GM12891 (cell line): ENCODE measurements around the gene UXS1.

Source experiments
- POLR2A ChIP-seq: IDR thresholded peaks from 2 replicates; pipeline ENCODE4 v1.6.1; 2011; ENCODE audit warnings: low read depth, low read length, control low read depth
- POLR2AphosphoS5 ChIP-seq: IDR thresholded peaks from 2 replicates; pipeline ENCODE4 v1.6.1; 2011; ENCODE audit warnings: low read depth, low read length, control low read depth
- SPI1 ChIP-seq: IDR thresholded peaks from 2 replicates; pipeline ENCODE4 v1.6.1; 2011; ENCODE audit warnings: low read depth, low read length, control low read depth

GRCh38 chr2:106165561-106165960 lies 28.5 kb downstream of the UXS1 start:
- no peak for TF ChIP-seq POLR2A
- no peak for TF ChIP-seq POLR2AphosphoS5
- TF ChIP-seq SPI1, result no peak
